DMS53 (cell line): Measurements from ENCODE around the gene CRABP2.

Experiments used
- DNase-seq: peaks from one replicate; lab custom pipeline; 2025; lab: John Stamatoyannopoulos, UW

CRABP2 gene

DNA sequence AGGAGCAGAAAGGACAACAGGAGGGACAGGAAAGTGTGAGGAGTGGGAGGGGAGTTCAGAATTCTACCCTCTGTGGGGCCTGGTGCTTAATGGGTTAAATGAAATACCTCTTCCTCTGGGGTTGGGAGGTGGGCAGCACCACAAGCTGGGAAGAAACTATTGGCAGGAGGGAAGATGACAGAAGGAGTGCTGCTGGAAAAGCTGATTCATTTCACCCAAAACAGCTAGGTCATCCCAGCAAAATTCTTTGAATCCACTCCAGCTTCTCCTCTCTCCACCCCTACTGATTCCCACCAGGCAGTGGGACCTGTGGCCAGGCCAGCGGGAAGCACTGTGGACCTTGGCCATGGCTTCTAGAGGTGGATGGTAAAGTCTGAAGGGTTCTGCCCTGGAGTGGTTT, 50.7 kb downstream of the CRABP2 start:
- DNase-seq: no peak

DNA sequence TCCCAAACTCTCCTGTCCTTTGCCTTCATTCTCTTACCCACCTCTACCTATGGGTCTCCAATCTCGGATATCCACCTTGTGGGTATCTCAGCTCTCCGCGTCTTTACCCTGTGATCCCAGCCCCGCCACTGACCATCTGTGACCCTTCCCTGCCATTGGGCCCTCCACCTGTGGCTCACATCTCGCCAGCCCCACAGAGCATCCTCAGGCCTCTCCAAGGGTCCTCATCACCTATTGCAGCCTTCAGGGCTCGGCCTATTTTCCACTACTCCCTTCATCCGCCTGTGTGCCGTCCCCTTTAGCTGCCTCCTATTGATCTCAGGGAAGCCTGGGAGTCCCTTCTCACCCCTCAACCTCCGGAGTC, 52.4 kb downstream of the CRABP2 start:
- DNase-seq: no peak

DNA sequence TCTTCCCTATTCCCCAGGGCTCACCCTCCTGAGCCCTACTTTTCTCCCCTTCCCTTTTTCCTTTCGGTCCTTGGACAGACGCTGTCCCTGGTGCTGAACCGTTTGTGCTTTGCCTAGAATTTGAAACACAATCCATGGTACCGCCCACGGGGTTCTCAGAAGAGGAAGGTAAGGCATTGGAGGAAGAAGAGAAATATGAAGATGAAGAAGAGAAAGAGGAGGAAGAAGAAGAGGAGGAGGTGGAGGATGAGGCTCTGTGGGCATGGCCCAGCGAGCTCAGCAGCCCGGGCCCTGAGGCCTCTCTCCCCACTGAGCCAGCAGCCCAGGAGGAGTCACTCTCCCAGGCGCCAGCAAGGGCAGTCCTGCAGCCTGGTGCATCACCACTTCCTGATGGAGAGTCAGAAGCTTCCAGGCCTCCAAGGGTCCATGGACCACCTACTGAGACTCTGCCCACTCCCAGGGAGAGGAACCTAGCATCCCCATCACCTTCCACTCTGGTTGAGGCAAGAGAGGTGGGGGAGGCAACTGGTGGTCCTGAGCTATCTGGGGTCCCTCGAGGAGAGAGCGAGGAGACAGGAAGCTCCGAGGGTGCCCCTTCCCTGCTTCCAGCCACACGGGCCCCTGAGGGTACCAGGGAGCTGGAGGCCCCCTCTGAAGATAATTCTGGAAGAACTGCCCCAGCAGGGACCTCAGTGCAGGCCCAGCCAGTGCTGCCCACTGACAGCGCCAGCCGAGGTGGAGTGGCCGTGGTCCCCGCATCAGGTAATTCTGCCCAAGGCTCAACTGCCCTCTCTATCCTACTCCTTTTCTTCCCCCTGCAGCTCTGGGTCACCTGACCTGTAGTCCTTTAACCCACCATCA, 53.0 kb downstream of the CRABP2 start:
- DNase-seq: no peak
